Naive thymus-derived CD8-positive, alpha-beta T cell (primary cell): ENCODE data around the gene STK32B. TPM values are rescaled to one million over a fixed set of nuclear protein-coding genes. Genes with fewer than 3 reads are reported as not detected.
"Not testable (repeated sequence)": the region's sequence is repeated elsewhere in the genome, so short reads cannot be mapped to it uniquely, and the experiment has no call there.

Experiments
- ATAC-seq, 2 donors: fragments of 150-1000 bp; cut with Tn5 transposase in 1 of 2; sonication (Bioruptor Pico), chemical (Tn5 transposase) in 1 of 2; 1 replicate in 1 of 2; 2 replicates in 1 of 2; pipeline ENCODE4 v1.10.0; 2021; ENCODE audit warnings: mild to moderate bottlenecking in 2 of 2, moderate library complexity in 2 of 2
- POLR2A ChIA-PET: fragments of 350-600 bp; sonication (Branson Sonifier 250); formaldehyde crosslinking; loops from one replicate; lab custom pipeline; 2021; ENCODE audit warnings: antibody characterized with exemption; lab: Charles Lee
- DNase-seq, 10 donors: peaks; one replicate each; pipeline versions ENCODE4 v3.0.0 to v3.0.0-alpha.2; 2020 to 2022
- H3K27ac Mint-ChIP-seq, 10 donors: one replicate each; pipeline ENCODE4 v1.8.0; 2020 to 2022; ENCODE audit warnings: mild to moderate bottlenecking in 10 of 10, mixed read lengths in 10 of 10, moderate library complexity in 4 of 10, inconsistent platforms in 1 of 10
- H3K27me3 Mint-ChIP-seq, 5 donors: one replicate each; pipeline ENCODE4 v1.8.0; 2021 to 2022; ENCODE audit warnings: mixed read lengths in 5 of 5
- H3K36me3 Mint-ChIP-seq, 3 donors: one replicate each; pipeline ENCODE4 v1.8.0; 2020 to 2022; ENCODE audit warnings: mixed read lengths in 3 of 3, mild to moderate bottlenecking in 2 of 3, inconsistent platforms in 1 of 3
- H3K4me1 Mint-ChIP-seq, 4 donors: one replicate each; pipeline ENCODE4 v1.8.0; 2021 to 2022; ENCODE audit warnings: mixed read lengths in 4 of 4
- H3K4me3 Mint-ChIP-seq, 10 donors: one replicate each; pipeline ENCODE4 v1.8.0; 2020 to 2022; ENCODE audit warnings: mild to moderate bottlenecking in 10 of 10, mixed read lengths in 10 of 10, moderate library complexity in 6 of 10, inconsistent platforms in 1 of 10
- H3K9me3 Mint-ChIP-seq, 9 donors: one replicate each; pipeline ENCODE4 v1.8.0; 2020 to 2022; ENCODE audit warnings: mixed read lengths in 9 of 9, mild to moderate bottlenecking in 3 of 9, inconsistent platforms in 1 of 9, moderate library complexity in 1 of 9
- polyA plus RNA-seq, 3 donors: library from polyadenylated mRNA; unstranded; fragments of 300-500 nt; fragmentation: Illumina TruSeq; gene quantifications; one replicate each; pipeline ENCODE4 v1.2.3, GENCODE V29; 2021
- total RNA-seq, 8 experiments: library from RNA in 2 of 8; stranded (reverse) in 2 of 8; gene quantifications; one replicate each; pipeline ENCODE4 v1.2.3 and lab custom pipeline; 2021 to 2026

Gene STK32B
- total and polyA plus RNA-seq, 5 experiments from 2014 or later, result not detected

DNA sequence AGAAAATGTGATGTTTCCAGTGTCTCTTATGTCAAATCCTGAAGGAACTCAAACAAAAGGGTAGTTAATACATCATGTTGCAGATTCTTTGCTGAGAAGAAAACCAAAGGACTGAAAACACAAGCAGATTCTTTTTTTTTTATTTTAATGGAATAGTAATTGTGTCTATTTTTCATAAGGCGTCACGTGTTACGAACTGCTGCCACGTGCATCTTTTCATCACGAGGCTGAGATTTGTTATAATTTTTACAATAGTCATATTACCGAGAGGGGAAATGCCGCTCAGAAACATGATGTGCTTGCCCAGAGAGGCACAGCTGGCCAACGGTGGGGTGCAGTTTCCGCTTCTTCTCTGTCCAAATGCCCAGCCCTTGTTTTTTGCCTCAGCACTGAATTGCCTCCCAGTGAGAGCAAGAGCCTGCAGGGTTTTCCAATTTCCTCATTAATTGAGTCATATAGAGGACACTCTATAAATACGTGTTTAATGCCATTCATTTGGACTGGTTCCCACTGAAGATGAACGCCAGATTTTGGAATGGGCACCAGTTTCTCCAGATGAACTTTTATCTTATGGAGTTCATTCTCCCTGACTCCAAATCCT lies 225.3 kb downstream of the STK32B start:
- no peak overlapping the region for H3K4me3 Mint-ChIP-seq
- H3K36me3 Mint-ChIP-seq, result no peaks in the 10 kb centered on the region
- H3K27ac Mint-ChIP-seq, result no peak overlapping the region
- peaks cover 0 to 3% (median 0%) of the 10 kb centered on the region in 5 donors for H3K27me3 Mint-ChIP-seq
- H3K4me1 Mint-ChIP-seq, result no peaks in the 10 kb centered on the region
- ATAC-seq (no peak), DNase-seq (no peak)
- POLR2A ChIA-PET, result no interaction called here
- H3K9me3 Mint-ChIP-seq, result peaks cover 0 to 2% (median 0%) of the 10 kb centered on the region in 9 donors

DNA sequence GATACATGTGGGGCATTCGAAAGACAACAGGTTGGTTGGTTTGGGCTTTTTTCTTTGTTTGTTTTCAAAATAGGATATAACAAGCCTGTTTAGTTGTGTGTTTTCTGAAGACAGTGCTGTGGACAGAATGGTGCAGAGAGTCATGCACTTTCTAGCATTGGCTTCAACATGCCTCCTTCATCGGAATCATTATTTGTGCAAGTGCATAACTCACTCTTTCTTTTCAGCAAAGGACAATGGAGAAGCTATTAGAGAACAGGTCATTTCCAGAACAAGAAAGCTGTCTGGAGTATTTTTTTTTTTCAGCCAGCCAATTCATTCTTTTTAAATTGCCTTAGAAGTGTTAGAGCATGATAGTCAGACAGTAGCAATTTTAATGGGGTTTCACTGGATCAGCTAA lies 225.8 kb downstream of the STK32B start:
- no peak for DNase-seq
- Mint-ChIP-seq H3K27ac (no peak overlapping the region), H3K27me3 (peaks cover 0 to 3% (median 0%) of the 10 kb centered on the region in 5 donors), H3K9me3 (peaks cover 0 to 2% (median 0%) of the 10 kb centered on the region in 9 donors), H3K4me1 (no peaks in the 10 kb centered on the region), H3K4me3 (no peak overlapping the region), H3K36me3 (no peaks in the 10 kb centered on the region)
- no peak for ATAC-seq
- POLR2A ChIA-PET, result no interaction called here

DNA sequence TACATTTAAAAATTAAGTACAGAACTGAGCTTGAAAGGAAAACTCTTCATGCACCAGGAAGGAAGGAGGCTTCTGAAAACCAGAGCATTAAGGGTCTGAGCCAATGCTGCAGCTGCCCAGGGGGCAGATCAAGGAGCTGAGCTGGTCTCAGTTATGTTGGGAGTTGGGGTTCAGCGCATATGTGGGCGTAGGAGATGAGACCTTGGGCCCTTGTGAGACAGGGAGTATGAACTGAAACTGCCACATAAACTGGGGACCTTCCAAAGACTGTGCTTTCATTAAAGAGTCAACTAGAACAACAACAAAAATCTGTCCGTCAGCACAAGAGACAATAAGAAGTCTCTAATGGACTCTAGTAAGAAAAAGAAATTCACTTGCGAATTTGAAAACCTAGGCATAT lies 226.9 kb downstream of the STK32B start:
- ATAC-seq (no peak), DNase-seq (no peak)
- POLR2A ChIA-PET, result no interaction called here
- no peak overlapping the region for H3K4me3 Mint-ChIP-seq
- no peak overlapping the region for H3K27ac Mint-ChIP-seq
- H3K27me3 Mint-ChIP-seq, result peaks cover 0 to 3% (median 0%) of the 10 kb centered on the region in 5 donors
- peaks cover 0 to 2% (median 0%) of the 10 kb centered on the region in 9 donors for H3K9me3 Mint-ChIP-seq
- no peaks in the 10 kb centered on the region for H3K4me1 Mint-ChIP-seq
- H3K36me3 Mint-ChIP-seq, result no peaks in the 10 kb centered on the region

DNA sequence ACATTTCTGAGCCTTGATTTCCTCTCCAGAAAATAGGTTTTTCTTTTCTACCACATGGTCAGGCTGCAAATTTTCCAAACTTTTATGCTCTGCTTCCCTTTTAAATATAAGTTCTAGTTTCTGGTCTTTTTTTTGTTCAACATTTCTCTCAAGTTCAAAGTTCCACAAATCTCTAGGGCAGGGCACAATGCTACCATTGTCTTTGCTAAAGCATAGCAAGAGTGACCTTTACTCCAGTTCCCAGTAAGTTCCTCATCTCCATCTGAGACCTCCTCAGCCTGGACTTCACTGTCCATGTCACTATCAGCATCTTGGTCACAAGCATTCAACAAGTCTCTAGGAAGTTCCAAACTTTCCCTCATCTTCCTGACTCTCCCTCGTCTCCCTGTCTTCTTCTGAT lies 228.8 kb downstream of the STK32B start:
- POLR2A ChIA-PET, H3K27ac Mint-ChIP-seq, H3K4me1 Mint-ChIP-seq, H3K27me3 Mint-ChIP-seq, ATAC-seq, H3K9me3 Mint-ChIP-seq, DNase-seq, H3K36me3 Mint-ChIP-seq, H3K4me3 Mint-ChIP-seq: not testable (repeated sequence)

DNA sequence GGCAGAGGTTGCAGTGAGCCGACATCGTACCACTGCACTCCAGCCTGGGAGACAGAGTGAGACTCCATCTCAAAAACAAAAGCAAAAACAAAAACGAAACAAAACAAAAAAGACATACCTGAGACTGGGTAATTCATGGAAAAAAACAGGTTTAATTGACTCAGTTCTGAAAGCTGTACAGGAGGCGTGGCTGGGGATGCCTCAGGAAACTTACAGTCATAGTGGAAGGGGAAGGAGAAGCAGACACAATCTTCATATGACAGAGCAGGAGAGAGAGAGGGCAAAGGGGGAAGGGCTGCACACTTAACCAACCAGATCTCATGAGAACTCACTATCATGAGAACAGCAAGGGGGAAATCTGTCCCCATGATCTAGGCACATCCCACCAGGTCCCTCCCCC lies 229.5 kb downstream of the STK32B start:
- H3K4me1 Mint-ChIP-seq, result peaks cover 0 to 4% (median 0%) of the 10 kb centered on the region in 4 donors

DNA sequence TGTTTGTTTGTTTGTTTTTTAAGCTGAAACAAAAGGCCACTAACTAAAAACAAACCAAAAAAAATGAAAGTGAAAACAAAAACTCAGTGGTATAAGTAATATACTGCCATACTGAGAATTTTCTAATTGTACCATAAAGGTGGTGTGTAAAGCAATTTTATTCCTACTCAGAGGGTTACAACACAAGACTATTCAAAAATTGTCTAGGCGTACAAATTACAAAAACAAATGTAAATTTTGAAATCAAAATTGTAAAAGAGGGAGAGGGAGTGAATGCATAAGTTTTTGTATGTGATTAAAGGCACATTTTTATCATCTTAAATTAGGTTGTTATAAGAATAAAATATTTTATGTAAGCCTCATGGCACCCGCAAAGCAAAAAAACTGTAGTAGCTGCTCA lies 232.6 kb downstream of the STK32B start:
- H3K4me1 Mint-ChIP-seq, result peaks cover 0 to 4% (median 0%) of the 10 kb centered on the region in 4 donors
- no peaks in the 10 kb centered on the region for H3K27me3 Mint-ChIP-seq
- no peak for ATAC-seq
- no peak for DNase-seq
- H3K27ac Mint-ChIP-seq, result no peak overlapping the region
- no peak overlapping the region for H3K4me3 Mint-ChIP-seq
- no peaks in the 10 kb centered on the region for H3K36me3 Mint-ChIP-seq
- peaks cover 0 to 1% (median 0%) of the 10 kb centered on the region in 9 donors for H3K9me3 Mint-ChIP-seq
- POLR2A ChIA-PET, result no interaction called here

More for the DNA sequence above, 229.5 kb downstream of the STK32B start:
- no peak for ATAC-seq
- Mint-ChIP-seq H3K27me3 (peaks cover 0 to 1% (median 0%) of the 10 kb centered on the region in 5 donors), H3K36me3 (no peaks in the 10 kb centered on the region), H3K27ac (no peak overlapping the region), H3K4me3 (no peak overlapping the region), H3K9me3 (no peaks in the 10 kb centered on the region)
- no peak for DNase-seq
- POLR2A ChIA-PET, result no interaction called here

DNA sequence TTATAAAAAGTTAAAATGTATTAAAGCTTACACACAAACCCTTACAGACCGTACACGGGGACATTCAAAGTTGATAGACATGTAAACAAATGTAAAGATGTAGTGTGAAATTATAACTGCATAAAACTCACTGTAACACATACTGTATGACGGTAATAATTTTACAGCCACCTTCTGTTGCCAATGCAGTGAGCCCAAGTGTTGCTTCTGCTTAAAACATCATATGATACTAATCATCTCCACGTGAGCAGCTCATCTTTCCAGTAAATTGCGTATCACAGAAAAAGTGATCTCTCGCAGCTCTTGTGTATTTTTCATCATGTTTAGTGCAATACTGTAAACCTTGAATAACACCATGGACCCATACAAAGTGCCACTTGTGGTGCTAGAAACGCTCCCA lies 233.2 kb downstream of the STK32B start:
- POLR2A ChIA-PET, result no interaction called here
- no peak overlapping the region for H3K4me3 Mint-ChIP-seq
- H3K27me3 Mint-ChIP-seq, result no peaks in the 10 kb centered on the region
- peaks cover 0 to 2% (median 0%) of the 10 kb centered on the region in 9 donors for H3K9me3 Mint-ChIP-seq
- H3K36me3 Mint-ChIP-seq, result no peaks in the 10 kb centered on the region
- H3K27ac Mint-ChIP-seq, result no peak overlapping the region
- DNase-seq (no peak), ATAC-seq (no peak)
- peaks cover 0 to 4% (median 0%) of the 10 kb centered on the region in 4 donors for H3K4me1 Mint-ChIP-seq

DNA sequence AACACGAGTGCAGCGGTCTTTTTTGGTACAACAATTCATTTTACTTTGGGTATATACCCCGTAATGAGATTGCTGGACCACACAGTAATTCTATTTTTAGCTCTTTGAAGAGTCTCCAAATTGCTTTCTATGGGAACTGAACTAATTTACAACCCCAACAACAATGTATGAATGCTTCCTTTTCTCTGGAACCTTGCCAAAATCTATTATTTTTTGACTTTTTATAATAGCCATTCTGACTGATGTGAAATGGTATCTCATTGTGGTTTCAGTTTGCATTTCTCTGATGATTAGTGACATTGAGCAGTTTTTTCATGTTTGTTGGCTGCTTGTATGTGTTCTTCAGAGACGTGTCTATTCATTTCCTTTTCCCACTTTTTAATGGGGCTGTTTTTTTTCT lies 240.8 kb downstream of the STK32B start:
- Mint-ChIP-seq H3K4me3 (no peak overlapping the region), H3K27me3 (peaks cover 0 to 6% (median 0%) of the 10 kb centered on the region in 5 donors), H3K36me3 (no peaks in the 10 kb centered on the region), H3K4me1 (no peaks in the 10 kb centered on the region), H3K27ac (no peak overlapping the region), H3K9me3 (peaks cover 0 to 18% (median 0%) of the 10 kb centered on the region in 9 donors)
- DNase-seq (no peak), ATAC-seq (no peak)
- POLR2A ChIA-PET, result no interaction called here

DNA sequence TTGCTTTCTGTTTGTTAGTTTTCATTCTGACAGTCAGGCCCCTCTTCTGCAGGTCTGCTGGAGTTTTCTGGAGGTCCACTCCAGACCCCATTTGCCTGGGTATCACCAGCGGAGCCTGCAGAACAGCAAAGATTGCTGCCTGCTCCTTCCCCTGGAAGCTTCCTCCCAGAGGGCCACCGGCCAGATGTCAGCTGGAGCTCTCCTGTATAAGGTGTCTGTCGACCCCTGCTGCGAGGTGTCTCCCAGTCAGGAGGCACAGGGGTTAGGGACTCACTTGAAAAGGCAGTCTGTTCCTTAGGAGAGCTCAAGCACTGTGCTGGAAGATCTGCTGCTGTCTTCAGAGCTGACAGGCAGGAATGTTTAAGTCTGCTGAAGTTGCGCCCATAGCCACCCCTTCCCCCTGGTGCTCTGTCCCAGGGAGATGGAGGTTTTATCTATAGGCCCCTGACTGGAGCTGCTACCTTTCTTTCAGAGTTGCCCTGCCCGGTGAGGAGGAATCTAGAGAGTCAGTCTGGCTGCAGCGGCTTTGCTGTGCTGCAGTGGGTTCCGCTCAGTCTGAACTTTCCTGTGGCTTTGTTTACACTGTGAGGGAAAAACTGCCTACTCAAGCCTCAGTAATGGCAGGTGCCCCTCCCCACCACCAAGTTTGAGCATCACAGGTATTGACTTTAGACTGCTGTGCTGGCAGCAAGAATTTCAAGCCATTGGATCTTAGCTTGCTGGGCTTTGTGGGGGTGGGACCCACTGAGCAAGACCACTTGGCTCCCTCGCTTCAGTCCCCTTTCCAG lies 246.9 kb downstream of the STK32B start:
- peaks cover 0 to 18% (median 3%) of the 10 kb centered on the region in 9 donors for H3K9me3 Mint-ChIP-seq
- H3K4me3 Mint-ChIP-seq, H3K27ac Mint-ChIP-seq, ATAC-seq, H3K36me3 Mint-ChIP-seq, H3K4me1 Mint-ChIP-seq, DNase-seq: not testable (repeated sequence)
- peaks cover 0 to 15% (median 0%) of the 10 kb centered on the region in 5 donors for H3K27me3 Mint-ChIP-seq
- POLR2A ChIA-PET, result interaction anchor here (0.6 kb wide), 1 partner anchor 37 kb away, joined by 3 read pairs; no protein-coding TSS in a partner anchor

DNA sequence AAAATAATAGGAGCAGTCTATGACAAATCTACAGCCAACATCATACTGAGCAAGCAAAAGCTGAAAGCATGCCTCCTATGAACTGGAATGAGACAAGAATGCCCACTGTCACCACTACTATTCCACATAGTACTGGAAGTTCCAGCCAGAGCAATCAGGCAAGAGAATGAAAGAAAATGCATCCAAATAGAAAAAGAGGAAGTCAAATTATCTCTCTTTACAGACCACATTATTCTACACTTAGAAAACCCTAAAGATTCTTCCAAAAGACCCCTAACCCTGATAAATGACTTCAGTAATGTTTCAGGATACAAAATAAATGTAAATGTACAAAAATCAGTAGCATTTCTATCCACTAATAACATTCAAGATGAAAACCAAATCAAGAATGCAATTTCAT lies 249.0 kb downstream of the STK32B start:
- POLR2A ChIA-PET, result no interaction called here

DNA sequence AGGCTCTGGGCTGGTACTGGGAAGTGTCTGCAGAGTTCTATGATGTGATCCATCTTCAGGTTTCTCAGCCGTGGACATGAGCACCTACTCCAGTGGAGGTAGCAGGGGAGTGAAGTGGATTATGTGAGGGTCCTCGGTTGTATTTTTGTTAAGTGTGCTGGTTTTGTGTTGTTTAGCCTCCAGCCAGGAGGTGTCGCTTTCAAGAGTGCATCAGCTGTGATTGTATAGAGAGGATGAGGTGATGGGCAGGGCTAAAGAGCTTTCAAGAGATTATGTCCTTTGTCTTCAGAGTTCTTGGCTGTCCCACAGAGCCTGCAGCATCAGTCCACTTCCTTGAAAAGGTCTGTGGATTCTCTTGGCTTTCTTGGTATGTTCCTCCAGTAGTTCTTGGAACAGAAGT lies 256.6 kb downstream of the STK32B start:
- H3K9me3 Mint-ChIP-seq, result peaks cover 0 to 36% (median 14%) of the 10 kb centered on the region in 9 donors
- DNase-seq, result no peak
- peaks cover 0 to 16% (median 3%) of the 10 kb centered on the region in 3 donors for H3K36me3 Mint-ChIP-seq
- H3K27ac Mint-ChIP-seq, result no peak overlapping the region
- H3K4me1 Mint-ChIP-seq, result no peaks in the 10 kb centered on the region
- no peak for ATAC-seq
- H3K4me3 Mint-ChIP-seq, result no peak overlapping the region
- POLR2A ChIA-PET, result no interaction called here
- H3K27me3 Mint-ChIP-seq, result peaks cover 0 to 27% (median 8%) of the 10 kb centered on the region in 5 donors

More for the DNA sequence above, 249.0 kb downstream of the STK32B start:
- no peak overlapping the region for H3K27ac Mint-ChIP-seq
- peaks cover 0 to 13% (median 0%) of the 10 kb centered on the region in 5 donors for H3K27me3 Mint-ChIP-seq
- ATAC-seq, result no peak
- peaks cover 0 to 18% (median 2%) of the 10 kb centered on the region in 9 donors for H3K9me3 Mint-ChIP-seq
- H3K36me3 Mint-ChIP-seq, result no peaks in the 10 kb centered on the region
- DNase-seq, result no peak
- no peak overlapping the region for H3K4me3 Mint-ChIP-seq
- no peaks in the 10 kb centered on the region for H3K4me1 Mint-ChIP-seq

DNA sequence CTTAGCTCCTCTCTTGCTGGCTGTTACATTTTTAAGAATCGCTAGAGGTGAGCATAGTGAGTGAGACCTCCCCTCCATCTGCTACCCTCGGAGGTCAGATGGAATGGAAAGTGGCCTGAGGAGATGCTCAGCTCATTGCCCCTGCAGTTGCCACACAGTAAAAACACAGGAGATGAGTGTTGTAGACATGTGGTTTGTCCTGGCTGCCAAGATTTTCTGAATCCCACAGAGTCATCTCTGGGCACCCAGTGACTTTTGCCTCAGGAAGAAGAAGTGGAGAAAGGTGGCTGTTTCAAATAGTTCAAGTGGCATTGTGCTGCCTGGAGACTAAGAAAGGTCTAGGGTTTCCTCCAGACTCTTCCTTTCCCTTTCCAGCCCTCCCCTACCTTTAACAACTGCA lies 271.0 kb downstream of the STK32B start:
- DNase-seq (no peak), ATAC-seq (no peak)
- no peaks in the 10 kb centered on the region for H3K4me1 Mint-ChIP-seq
- peaks cover 0 to 27% (median 9%) of the 10 kb centered on the region in 9 donors for H3K9me3 Mint-ChIP-seq
- H3K36me3 Mint-ChIP-seq, result peaks cover 0 to 20% (median 0%) of the 10 kb centered on the region in 3 donors
- H3K4me3 Mint-ChIP-seq, result no peak overlapping the region
- peaks cover 0 to 4% (median 0%) of the 10 kb centered on the region in 5 donors for H3K27me3 Mint-ChIP-seq
- POLR2A ChIA-PET, result no interaction called here
- peak overlapping the region in 2 of 10 donors; percentile 49 for H3K27ac Mint-ChIP-seq

DNA sequence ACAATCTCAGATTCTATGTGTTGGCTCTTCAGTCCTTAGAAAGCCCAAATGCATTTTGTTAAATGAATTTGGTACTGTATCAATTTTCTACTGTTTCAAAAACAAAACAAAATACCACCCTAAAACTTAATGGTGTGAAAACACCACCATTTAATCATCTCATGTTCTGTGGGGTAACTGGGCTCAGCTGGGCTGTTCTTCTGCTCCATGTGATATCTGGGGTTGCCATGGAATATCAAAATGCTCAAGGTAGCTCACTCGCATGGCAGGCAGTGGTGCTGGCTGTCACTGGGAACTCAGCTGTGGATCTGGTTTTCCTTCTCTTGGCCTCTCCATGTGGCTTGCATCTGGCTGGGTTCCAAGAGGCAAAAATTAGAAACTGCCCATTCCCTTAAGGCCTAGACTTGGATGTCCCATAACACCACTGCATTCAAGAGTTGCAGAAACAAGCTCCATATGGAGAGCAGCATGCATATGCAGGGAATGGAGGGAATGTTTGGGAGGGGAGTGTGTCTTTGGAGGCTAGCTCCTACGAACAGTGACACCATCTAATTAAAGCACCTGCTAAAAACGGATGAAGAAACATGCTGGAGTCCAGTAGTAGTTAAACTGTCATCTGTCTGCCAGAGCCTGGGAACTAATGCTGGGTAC lies 279.2 kb downstream of the STK32B start:
- Mint-ChIP-seq H3K27ac (no peak overlapping the region), H3K36me3 (no peaks in the 10 kb centered on the region), H3K27me3 (no peaks in the 10 kb centered on the region), H3K9me3 (peaks cover 0 to 20% (median 4%) of the 10 kb centered on the region in 9 donors), H3K4me1 (no peaks in the 10 kb centered on the region), H3K4me3 (no peak overlapping the region)
- POLR2A ChIA-PET, result no interaction called here
- DNase-seq (no peak), ATAC-seq (no peak)
